WTC11 (cell line): Measurements from ENCODE around the gene NAALADL2. TPM values are rescaled to one million over a fixed set of nuclear protein-coding genes. Genes with fewer than 3 reads are reported as not detected.

Source experiments
- ATAC-seq: fragments of 200-7000 bp; cut with Tn5 transposase; 2 replicates; pipeline ENCODE4 v1.10.0; 2021; ENCODE audit warnings: mild to moderate bottlenecking, moderate library complexity
- CTCF ChIA-PET: fragments of 300-600 bp; sonication (Branson Sonifier 250); formaldehyde crosslinking; loops from one replicate; lab custom pipeline; 2021; ENCODE audit warnings: antibody characterized with exemption; lab: Charles Lee
- POLR2A ChIA-PET: fragments of 350-600 bp; sonication (Branson Sonifier 250); formaldehyde crosslinking; loops from one replicate; lab custom pipeline; 2021; ENCODE audit warnings: antibody characterized with exemption; lab: Charles Lee
- DNase-seq: peaks from one replicate; pipeline ENCODE4 v3.0.0; 2021; ENCODE audit warnings: low spot score
- H3K27ac Mint-ChIP-seq: 2 replicates; pipeline ENCODE4 v1.8.0; 2021; ENCODE audit warnings: mixed read lengths
- H3K27me3 Mint-ChIP-seq: 2 replicates; pipeline ENCODE4 v1.8.0; 2021; ENCODE audit warnings: low read depth, mild to moderate bottlenecking, moderate library complexity, mixed read lengths
- H3K36me3 Mint-ChIP-seq: 2 replicates; pipeline ENCODE4 v1.8.0; 2021; ENCODE audit warnings: mixed read lengths
- H3K4me1 Mint-ChIP-seq: 2 replicates; pipeline ENCODE4 v1.8.0; 2022; ENCODE audit warnings: mixed read lengths
- H3K4me3 Mint-ChIP-seq: 2 replicates; pipeline ENCODE4 v1.8.0; 2021; ENCODE audit warnings: mild to moderate bottlenecking, moderate library complexity, mixed read lengths
- H3K9me3 Mint-ChIP-seq: 2 replicates; pipeline ENCODE4 v1.8.0; 2021; ENCODE audit warnings: mixed read lengths
- AR ChIP-seq: fragments of 250-450 bp; sonication (Bioruptor Pico); IDR thresholded peaks from 2 replicates; pipeline ENCODE4 v1.9.0; 2021; ENCODE audit warnings: mild to moderate bottlenecking
- ATF2 ChIP-seq: sonication (generic); formaldehyde crosslinking; IDR thresholded peaks from 2 replicates; pipeline ENCODE4 v1.8.1; 2022; ENCODE audit warnings: low read depth, missing genetic modification reagents, borderline replicate concordance
- ETV6 ChIP-seq: sonication (generic); formaldehyde crosslinking; IDR thresholded peaks from 2 replicates; pipeline ENCODE4 v1.8.1; 2022; ENCODE audit warnings: mild to moderate bottlenecking, missing genetic modification reagents
- GRHL2 ChIP-seq: fragments of 250-450 bp; sonication (Bioruptor Pico); IDR thresholded peaks from 2 replicates; pipeline ENCODE4 v1.8.0; 2022; ENCODE audit warnings: mild to moderate bottlenecking, moderate library complexity; ENCODE audit not compliant: insufficient replicate concordance, severe bottlenecking
- HMGXB4 ChIP-seq: sonication (generic); formaldehyde crosslinking; IDR thresholded peaks from 2 replicates; pipeline ENCODE4 v1.8.1; 2023; ENCODE audit warnings: mild to moderate bottlenecking, moderate library complexity, missing genetic modification reagents
- IRF2 ChIP-seq: sonication (generic); formaldehyde crosslinking; IDR thresholded peaks from 2 replicates; pipeline ENCODE4 v1.8.0; 2022; ENCODE audit warnings: low read depth, missing genetic modification reagents, borderline replicate concordance
- JUN ChIP-seq: sonication (generic); formaldehyde crosslinking; IDR thresholded peaks from 2 replicates; pipeline ENCODE4 v1.8.0; 2023; ENCODE audit warnings: mild to moderate bottlenecking, missing genetic modification reagents
- NFE2L1 ChIP-seq: sonication (generic); formaldehyde crosslinking; IDR thresholded peaks from 2 replicates; pipeline ENCODE4 v1.8.1; 2023; ENCODE audit warnings: missing genetic modification reagents
- NR2C2 ChIP-seq: sonication (generic); formaldehyde crosslinking; IDR thresholded peaks from 2 replicates; pipeline ENCODE4 v1.8.0; 2022; ENCODE audit warnings: mild to moderate bottlenecking, missing genetic modification reagents
- PRDM15 ChIP-seq: sonication (generic); formaldehyde crosslinking; IDR thresholded peaks from 2 replicates; pipeline ENCODE4 v1.8.0; 2022; ENCODE audit warnings: missing genetic modification reagents
- RELA ChIP-seq: sonication (generic); formaldehyde crosslinking; IDR thresholded peaks from 2 replicates; pipeline ENCODE4 v1.8.1; 2022; ENCODE audit warnings: missing genetic modification reagents, mild to moderate bottlenecking, borderline replicate concordance
- SMAD3 ChIP-seq: sonication (generic); formaldehyde crosslinking; IDR thresholded peaks from 2 replicates; pipeline ENCODE4 v1.8.0; 2022; ENCODE audit warnings: missing genetic modification reagents, mild to moderate bottlenecking, borderline replicate concordance
- TP53 ChIP-seq: sonication (generic); formaldehyde crosslinking; IDR thresholded peaks from 2 replicates; pipeline ENCODE4 v1.8.1; 2023; ENCODE audit warnings: mild to moderate bottlenecking, missing genetic modification reagents
- ZNF121 ChIP-seq: sonication (generic); formaldehyde crosslinking; IDR thresholded peaks from 2 replicates; pipeline ENCODE4 v1.8.0; 2023; ENCODE audit warnings: missing genetic modification reagents
- ZNF232 ChIP-seq: sonication (generic); formaldehyde crosslinking; IDR thresholded peaks from 2 replicates; pipeline ENCODE4 v1.8.0; 2022; ENCODE audit warnings: mild to moderate bottlenecking, missing genetic modification reagents
- ZNF281 ChIP-seq: sonication (generic); formaldehyde crosslinking; IDR thresholded peaks from 2 replicates; pipeline ENCODE4 v1.8.0; 2023; ENCODE audit warnings: mild to moderate bottlenecking, missing genetic modification reagents
- ZNF423 ChIP-seq: fragments of 250-450 bp; sonication (Bioruptor Pico); IDR thresholded peaks from 2 replicates; pipeline ENCODE4 v2.1.2; 2022; ENCODE audit warnings: mild to moderate bottlenecking, moderate library complexity
- total RNA-seq: library from RNA; stranded (reverse); gene quantifications from 3 replicates; pipeline ENCODE4 v1.2.3, GENCODE V29; 2021

The NAALADL2 gene
- total RNA-seq, 1 experiment from 2014 or later, result 1.2 TPM

- TF ChIP-seq NR2C2 (CRISPR knock-in tag) (no peak), RELA (CRISPR knock-in tag) (no peak), ETV6 (CRISPR knock-in tag) (no peak)
Observed at GRCh38 chr3:175489406-175489805, 630.3 kb downstream of the NAALADL2 start (continued).

GRCh38 chr3:175493301-175493700 lies 634.2 kb downstream of the NAALADL2 start:
- DNase-seq (no peak), ATAC-seq (no peak)
- no peak for TF ChIP-seq IRF2 (CRISPR knock-in tag)
- TF ChIP-seq NFE2L1, result no peak
- no peak for TF ChIP-seq SMAD3 (CRISPR knock-in tag)
- no peak for TF ChIP-seq ZNF121 (CRISPR knock-in tag)
- TF ChIP-seq ZNF232 (CRISPR knock-in tag), result no peak
- TF ChIP-seq GRHL2 (CRISPR knock-in tag), result no peak
- TF ChIP-seq HMGXB4 (CRISPR knock-in tag), result no peak
- TF ChIP-seq ZNF423 (CRISPR knock-in tag), result no peak
- no peak for TF ChIP-seq JUN (CRISPR knock-in tag)
- Mint-ChIP-seq H3K36me3 (no peaks in the 10 kb centered on the region), H3K27me3 (no peaks in the 10 kb centered on the region; the same call in 1 of the 2 replicates), H3K27ac (no peak overlapping the region), H3K4me3 (no peak overlapping the region), H3K4me1 (peaks cover 10% of the 10 kb centered on the region), H3K9me3 (0 out of 2 replicates have a peak, but pooled peaks cover 3% of the 10 kb centered on the region)
- CTCF ChIA-PET, result no interaction called here
- POLR2A ChIA-PET, result no interaction called here

- H3K9me3 Mint-ChIP-seq, result 0 out of 2 replicates have a peak, but pooled peaks cover 3% of the 10 kb centered on the region
- POLR2A ChIA-PET, result no interaction called here
- H3K4me1 Mint-ChIP-seq, result peaks cover 10% of the 10 kb centered on the region
- H3K27ac Mint-ChIP-seq, result no peak overlapping the region
- H3K4me3 Mint-ChIP-seq, result no peak overlapping the region
- no peak for DNase-seq
- H3K27me3 Mint-ChIP-seq, result no peaks in the 10 kb centered on the region
- ATAC-seq, result no peak
- CTCF ChIA-PET, result no interaction called here
- no peaks in the 10 kb centered on the region for H3K36me3 Mint-ChIP-seq
- TF ChIP-seq ATF2 (no peak), ZNF121 (CRISPR knock-in tag) (no peak), TP53 (CRISPR knock-in tag) (no peak)
- TF ChIP-seq, all 79 proteins: peak for 0
Observed at GRCh38 chr3:175495331-175495730, 636.2 kb downstream of the NAALADL2 start.

- H3K4me1 Mint-ChIP-seq, result 0 out of 2 replicates have a peak, but pooled peaks cover 2% of the 10 kb centered on the region
- peaks cover 18% of the 10 kb centered on the region for H3K9me3 Mint-ChIP-seq
- no peak for ATAC-seq
- DNase-seq, result no peak
- no peaks in the 10 kb centered on the region for H3K27me3 Mint-ChIP-seq
- peaks cover 6% of the 10 kb centered on the region; the same call in 1 of the 2 replicates for H3K36me3 Mint-ChIP-seq
- no peak overlapping the region for H3K4me3 Mint-ChIP-seq
- CTCF ChIA-PET, result interaction anchor here (0.7 kb wide), 1 partner anchor 408 kb away, joined by 3 read pairs; no protein-coding TSS in a partner anchor
- TF ChIP-seq AR (CRISPR knock-in tag) (no peak), PRDM15 (no peak), ZNF281 (CRISPR knock-in tag) (no peak)
- POLR2A ChIA-PET, result no interaction called here
- no peak overlapping the region for H3K27ac Mint-ChIP-seq
Observed at GRCh38 chr3:175502155-175502554, 643.0 kb downstream of the NAALADL2 start.
